ENCODE data around the gene NDUFA6. TPM values are rescaled to one million over a fixed set of nuclear protein-coding genes. Genes with fewer than 3 reads are reported as not detected.

The NDUFA6 gene
- total RNA-seq, 4 donors from 2014 or later = 117 to 139 (median 125) TPM

DNA sequence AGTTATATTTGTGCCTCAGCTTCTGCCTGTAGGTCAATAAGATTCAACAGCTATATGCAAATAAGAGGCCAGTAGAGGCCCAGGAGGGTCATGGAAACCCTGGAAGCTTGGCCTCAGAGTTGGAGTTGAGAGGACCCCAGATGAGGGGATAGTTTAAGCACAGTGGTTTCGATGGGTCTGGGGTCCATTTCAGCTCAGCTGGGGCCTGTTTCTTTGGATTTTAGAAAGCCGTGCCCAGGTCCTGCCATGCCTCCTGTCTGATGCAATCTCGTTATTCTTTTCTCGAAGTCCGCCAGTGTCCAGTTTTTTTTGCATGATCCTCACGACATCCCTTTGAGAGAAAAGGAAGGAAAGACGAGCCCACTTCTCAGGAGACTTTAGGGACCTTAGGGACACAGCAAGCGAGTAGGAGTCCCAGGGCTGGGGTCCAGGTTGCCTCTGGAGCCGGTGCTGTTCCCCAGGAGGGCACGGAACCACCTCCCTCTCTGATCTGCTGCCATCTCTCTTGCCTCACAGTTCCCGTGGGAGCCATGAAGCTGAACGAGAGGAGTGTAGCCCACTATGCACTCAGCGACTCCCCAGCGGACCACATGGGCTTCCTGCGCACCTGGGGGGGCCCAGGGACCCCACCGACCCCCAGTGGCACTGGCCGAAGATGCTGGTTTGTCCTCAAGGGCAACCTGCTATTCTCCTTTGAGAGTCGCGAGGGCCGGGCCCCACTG, 13.6 kb downstream of the NDUFA6 start:
- H3K9me3 ChIP-seq = no peaks in the 10 kb centered on the region
- DNase-seq (no peak), ATAC-seq (no peak)
- no peak overlapping the region for H3K4me3 ChIP-seq
- intact Hi-C loops (cut with DNase I; ENCODE audit: low total_unique reads) (loop anchor here (10.0 kb wide), 1 partner anchor 982 kb away; the partner anchor contains the start of gene EP300), in situ Hi-C loops (cut with MboI; ENCODE audit: low sequenced_read_pairs in 4 of 4) (loop anchor here in 1 of 4 donors (25.0 kb wide), 1 partner anchor 360 kb away; the partner anchor contains the start of gene NFAM1)
- no peaks in the 10 kb centered on the region for H3K27me3 ChIP-seq
- no peaks in the 10 kb centered on the region for H3K36me3 ChIP-seq
- no peak for TF ChIP-seq POLR2A (IDR thresholded peaks at IDR 0.05)
- TF ChIP-seq, protein P1, sequence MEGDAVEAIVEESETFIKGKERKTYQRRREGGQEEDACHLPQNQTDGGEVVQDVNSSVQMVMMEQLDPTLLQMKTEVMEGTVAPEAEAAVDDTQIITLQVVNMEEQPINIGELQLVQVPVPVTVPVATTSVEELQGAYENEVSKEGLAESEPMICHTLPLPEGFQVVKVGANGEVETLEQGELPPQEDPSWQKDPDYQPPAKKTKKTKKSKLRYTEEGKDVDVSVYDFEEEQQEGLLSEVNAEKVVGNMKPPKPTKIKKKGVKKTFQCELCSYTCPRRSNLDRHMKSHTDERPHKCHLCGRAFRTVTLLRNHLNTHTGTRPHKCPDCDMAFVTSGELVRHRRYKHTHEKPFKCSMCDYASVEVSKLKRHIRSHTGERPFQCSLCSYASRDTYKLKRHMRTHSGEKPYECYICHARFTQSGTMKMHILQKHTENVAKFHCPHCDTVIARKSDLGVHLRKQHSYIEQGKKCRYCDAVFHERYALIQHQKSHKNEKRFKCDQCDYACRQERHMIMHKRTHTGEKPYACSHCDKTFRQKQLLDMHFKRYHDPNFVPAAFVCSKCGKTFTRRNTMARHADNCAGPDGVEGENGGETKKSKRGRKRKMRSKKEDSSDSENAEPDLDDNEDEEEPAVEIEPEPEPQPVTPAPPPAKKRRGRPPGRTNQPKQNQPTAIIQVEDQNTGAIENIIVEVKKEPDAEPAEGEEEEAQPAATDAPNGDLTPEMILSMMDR (IDR thresholded peaks at IDR 0.05 in 4 of 5, conservative IDR thresholded peaks at IDR 0.05 in 1 of 5) = no peak
- H3K4me1 ChIP-seq = peaks cover 19 to 39% of the 10 kb centered on the region in 2 donors
- H3K27ac ChIP-seq = peak overlapping the region in 1 of 4 donors; percentile 95

DNA sequence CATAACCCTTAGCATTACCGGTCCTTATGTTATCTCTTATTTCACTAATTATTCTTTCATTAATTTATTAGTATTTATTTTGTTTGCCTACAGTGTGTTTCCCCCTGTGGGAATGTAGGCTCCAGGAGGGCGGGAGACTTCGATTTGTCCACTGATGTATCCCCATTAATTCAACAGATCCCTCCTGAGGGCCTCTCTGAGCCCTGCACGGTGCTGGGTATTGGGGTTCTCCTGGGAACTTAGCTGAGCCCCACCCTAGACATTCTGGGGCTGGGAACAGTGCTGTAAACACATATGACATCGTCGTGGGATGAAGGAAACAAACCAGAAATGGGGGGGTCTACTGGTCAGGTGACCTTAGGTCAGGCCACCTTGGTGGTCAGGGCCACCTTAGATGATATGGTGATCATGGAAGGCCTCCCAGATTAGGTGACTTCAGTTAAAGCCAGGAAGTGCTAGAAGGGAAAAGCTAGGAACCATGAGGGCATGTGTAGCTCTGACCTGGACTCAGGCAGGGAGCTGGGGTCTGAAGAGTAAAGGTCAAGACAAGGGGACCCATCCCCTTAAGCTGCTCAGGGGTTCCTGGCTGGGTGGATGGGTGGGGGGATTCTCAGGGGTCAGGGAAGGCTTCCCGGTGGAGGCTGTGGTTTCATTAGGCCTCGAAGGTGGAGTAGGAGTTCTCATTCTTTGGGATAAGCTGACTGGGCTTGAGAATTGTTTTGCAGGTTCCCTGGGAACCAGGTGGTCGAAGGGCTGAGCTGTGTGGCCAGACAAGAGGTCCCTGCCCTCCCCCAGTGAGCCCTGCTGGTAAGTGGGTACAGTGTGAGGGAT, 15.5 kb downstream of the NDUFA6 start:
- no peak for DNase-seq
- H3K27ac ChIP-seq = peak overlapping the region; percentile 68 to 84 (median 80)
- TF ChIP-seq POLR2A (IDR thresholded peaks at IDR 0.05) = no peak
- TF ChIP-seq, protein P1 (IDR thresholded peaks at IDR 0.05 in 4 of 5, conservative IDR thresholded peaks at IDR 0.05 in 1 of 5) = no peak
- H3K4me1 ChIP-seq = peaks cover 16 to 34% of the 10 kb centered on the region in 2 donors
- in situ Hi-C loops (cut with MboI; ENCODE audit: low sequenced_read_pairs in 4 of 4) (loop anchor here in 1 of 4 donors (25.0 kb wide), 1 partner anchor 362 kb away; the partner anchor contains the start of gene NFAM1), intact Hi-C loops (cut with DNase I; ENCODE audit: low total_unique reads) (loop anchor here (5.0 to 10.0 kb wide), 2 partner anchors 292 to 980 kb away; partner anchors contain the start of gene EP300)
- no peaks in the 10 kb centered on the region for H3K9me3 ChIP-seq
- no peak for ATAC-seq
- H3K36me3 ChIP-seq = no peaks in the 10 kb centered on the region
- H3K27me3 ChIP-seq = no peaks in the 10 kb centered on the region
- H3K4me3 ChIP-seq = peak overlapping the region; percentile 57 to 75 (median 70)

DNA sequence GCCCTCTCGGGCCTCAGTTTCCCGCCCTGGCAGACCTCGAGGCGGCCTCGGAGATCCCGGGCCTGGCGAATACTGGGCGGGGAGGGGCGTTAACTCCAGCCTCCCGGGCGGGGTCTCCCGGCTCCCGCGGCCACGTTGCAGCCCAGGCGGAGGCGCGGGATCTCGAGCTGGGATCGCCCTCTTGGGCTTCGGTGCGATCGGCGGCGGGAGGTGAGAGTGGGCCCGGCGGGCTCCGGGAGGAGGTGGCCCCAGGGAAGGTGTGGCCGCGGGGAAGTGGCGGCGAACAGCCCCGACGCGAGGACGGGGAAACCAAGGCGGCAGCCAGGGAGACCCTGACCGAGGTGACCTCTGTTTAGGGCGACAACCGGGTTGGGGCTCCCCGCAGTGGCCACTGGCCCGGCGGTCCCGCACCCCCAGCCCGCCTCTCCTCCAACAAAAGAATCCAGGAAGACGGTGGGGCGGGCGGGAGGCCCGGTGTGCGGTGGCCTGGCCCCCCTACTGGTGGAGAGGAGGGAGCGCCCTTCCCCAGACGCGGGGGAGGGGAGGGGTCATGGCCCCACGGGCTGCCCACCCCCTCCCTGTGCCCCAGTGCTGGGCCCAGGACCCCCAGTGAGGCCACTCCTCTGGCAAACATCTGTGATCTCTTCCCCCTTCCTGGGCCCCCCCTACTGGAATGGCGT, 16.3 kb downstream of the NDUFA6 start, which contains the start of gene PHETA2:
Gene PHETA2, plus strand, starts transcription at position 117 of the 680 bp plus-strand sequence. CDS start 3,046 bp downstream, outside the sequence.
- H3K9me3 ChIP-seq = no peaks in the 10 kb centered on the region
- peak within 1 kb of the TSS; percentile 57 to 75 (median 70) for H3K4me3 ChIP-seq
- no peaks in the 10 kb centered on the region for H3K36me3 ChIP-seq
- intact Hi-C loops (cut with DNase I; ENCODE audit: low total_unique reads) (loop anchor here (5.0 to 10.0 kb wide), 2 partner anchors 293 to 979 kb away; partner anchors contain the start of gene EP300), in situ Hi-C loops (cut with MboI; ENCODE audit: low sequenced_read_pairs in 4 of 4) (no loop called here)
- no peak for TF ChIP-seq POLR2A (IDR thresholded peaks at IDR 0.05)
- TF ChIP-seq, protein P1 (IDR thresholded peaks at IDR 0.05 in 4 of 5, conservative IDR thresholded peaks at IDR 0.05 in 1 of 5) = peak in 3 of 5 experiments; percentile 38 to 43 (median 41)
- no peak for ATAC-seq
- peaks cover 21 to 40% of the 10 kb centered on the region in 2 donors for H3K4me1 ChIP-seq
- DNase-seq = no peak
- no peaks in the 10 kb centered on the region for H3K27me3 ChIP-seq
- H3K27ac ChIP-seq = peak within 1 kb of the TSS; percentile 68 to 84 (median 80)

DNA sequence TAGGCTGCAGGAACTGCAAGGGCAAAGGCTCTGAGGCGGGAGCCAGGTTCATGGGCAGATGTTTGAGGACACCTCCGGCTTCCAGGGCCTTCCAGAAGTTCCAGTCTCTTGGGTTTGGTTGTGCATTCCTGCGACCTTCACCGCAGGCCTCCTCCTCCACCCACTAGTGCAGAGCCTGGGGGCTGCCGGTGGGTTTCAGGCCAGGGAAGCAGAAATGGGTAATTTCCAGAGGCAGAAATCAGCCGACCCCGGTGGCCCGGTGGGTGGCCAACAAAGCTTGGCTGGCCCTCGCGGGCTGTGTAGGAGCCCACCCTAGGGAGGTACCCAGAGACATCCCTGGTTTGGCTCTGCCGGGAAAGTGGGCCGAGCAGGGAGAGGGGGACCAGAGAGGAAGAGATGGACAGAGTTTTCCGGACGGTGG, 16.9 kb downstream of the NDUFA6 start:
- DNase-seq (no peak), ATAC-seq (no peak)
- in situ Hi-C loops (cut with MboI; ENCODE audit: low sequenced_read_pairs in 4 of 4) (no loop called here), intact Hi-C loops (cut with DNase I; ENCODE audit: low total_unique reads) (loop anchor here (5.0 to 10.0 kb wide), 2 partner anchors 294 to 979 kb away; partner anchors contain the start of gene EP300)
- Histone ChIP-seq H3K27me3 (no peaks in the 10 kb centered on the region), H3K9me3 (no peaks in the 10 kb centered on the region), H3K4me3 (peak overlapping the region; percentile 57 to 75 (median 70)), H3K27ac (peak overlapping the region; percentile 68 to 84 (median 80)), H3K4me1 (peaks cover 16 to 35% of the 10 kb centered on the region in 2 donors), H3K36me3 (no peaks in the 10 kb centered on the region)
- no peak for TF ChIP-seq POLR2A (IDR thresholded peaks at IDR 0.05)
- TF ChIP-seq, protein P1 (IDR thresholded peaks at IDR 0.05 in 4 of 5, conservative IDR thresholded peaks at IDR 0.05 in 1 of 5) = no peak

Data from gastrocnemius medialis (tissue), 4 donors.